HG02798 (cell line): ENCODE data around the gene BEAN1.
"Not testable (repeated sequence)": the region's sequence is repeated elsewhere in the genome, so short reads cannot be mapped to it uniquely, and the experiment has no call there.

ENCODE experiments used
- ATAC-seq: cut with Tn5 transposase; IDR thresholded peaks from one replicate; pipeline ENCODE4 v1.9.1; 2021; ENCODE audit warnings: mild to moderate bottlenecking; ENCODE audit not compliant: unreplicated experiment, poor library complexity

The BEAN1 gene

DNA sequence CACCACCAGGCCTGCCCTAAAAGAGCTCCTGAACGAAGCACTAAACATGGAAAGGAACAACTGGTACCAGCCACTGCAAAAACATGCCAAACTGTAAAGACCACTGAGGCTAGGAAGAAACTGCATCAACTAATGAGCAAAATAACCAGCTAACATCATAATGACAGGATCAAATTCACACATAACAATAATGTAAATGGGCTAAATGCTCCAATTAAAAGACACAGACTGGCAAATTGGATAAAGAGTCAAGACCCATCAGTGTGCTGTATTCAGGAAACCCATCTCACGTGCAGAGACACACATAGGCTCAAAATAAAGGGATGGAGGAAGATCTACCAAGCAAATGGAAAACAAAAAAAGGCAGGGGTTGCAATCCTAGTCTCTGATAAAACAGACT is 70.8 kb downstream of the BEAN1 start:
- not testable (repeated sequence) for ATAC-seq

DNA sequence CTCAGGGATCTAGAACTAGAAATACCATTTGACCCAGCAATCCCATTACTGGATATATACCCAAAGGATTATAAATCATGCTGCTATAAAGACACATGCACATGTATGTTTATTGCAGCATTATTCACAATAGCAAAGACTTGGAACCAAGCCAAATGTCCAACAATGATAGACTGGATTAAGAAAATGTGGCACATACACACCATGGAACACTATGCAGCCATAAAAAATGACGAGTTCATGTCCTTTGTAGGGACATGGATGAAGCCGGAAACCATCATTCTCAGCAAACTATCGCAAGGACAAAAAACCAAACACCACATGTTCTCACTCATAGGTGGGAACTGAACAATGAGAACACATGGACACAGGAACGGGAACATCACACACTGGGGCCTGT is 74.5 kb downstream of the BEAN1 start:
- not testable (repeated sequence) for ATAC-seq

DNA sequence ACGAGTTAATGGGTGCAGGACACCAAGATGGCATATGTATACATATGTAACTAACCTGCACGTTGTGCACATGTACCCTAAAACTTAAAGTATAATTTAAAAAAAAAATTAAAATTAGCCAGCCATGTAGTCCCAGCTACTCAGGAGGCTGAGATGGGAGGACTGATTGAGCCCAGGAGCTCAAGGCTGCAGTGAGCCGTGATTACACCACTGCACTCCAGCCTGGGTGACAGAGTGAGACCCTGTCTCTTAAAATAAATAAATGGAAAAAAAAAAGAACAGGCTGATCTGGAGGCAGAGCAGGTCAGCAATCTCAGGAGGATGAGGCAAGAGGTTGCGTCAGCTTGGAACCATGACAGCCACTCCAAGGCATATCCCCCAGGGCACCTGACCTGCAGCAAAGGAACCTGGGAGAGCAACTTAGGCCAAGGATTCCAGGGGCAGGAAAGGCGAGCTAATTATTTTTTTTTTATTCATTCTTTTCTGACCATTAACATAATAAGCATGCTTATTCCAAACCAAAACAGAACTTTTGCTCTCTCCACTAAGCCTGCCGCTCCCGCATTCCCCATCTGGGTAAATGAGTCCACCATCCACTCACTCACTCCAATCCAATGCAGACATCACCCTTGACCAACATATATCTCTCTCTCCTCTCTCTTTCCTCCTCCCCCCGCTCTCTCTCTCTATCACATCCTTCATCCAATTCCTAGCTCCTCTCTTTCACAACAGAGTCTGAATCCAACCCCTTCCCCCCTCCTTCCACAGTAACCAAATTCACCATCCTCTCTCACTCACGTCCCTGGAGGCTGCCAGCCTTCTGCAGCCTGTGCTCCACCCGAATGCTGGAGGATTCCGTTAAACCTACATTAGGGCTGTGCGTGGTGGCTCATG is 75.2 kb downstream of the BEAN1 start:
- ATAC-seq: no peak

DNA sequence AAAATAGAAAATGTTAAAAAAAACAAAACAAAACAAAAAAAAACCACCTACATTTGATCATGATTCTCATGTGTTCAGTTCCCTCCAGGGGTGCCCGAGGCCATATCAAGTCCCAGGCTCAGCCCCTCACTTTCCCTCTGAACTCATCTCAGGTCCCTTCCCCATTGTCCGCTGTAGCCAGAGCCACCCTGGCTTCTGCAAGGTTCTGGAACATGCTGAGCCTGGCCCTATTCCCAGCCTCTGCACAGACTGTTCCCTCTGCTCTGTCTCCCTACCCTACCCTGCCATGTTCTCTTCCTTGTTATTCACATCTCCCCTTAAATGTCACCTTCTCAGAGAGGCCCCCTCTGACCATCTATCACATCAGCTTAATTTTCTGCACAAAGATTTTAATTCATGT is 75.9 kb downstream of the BEAN1 start:
- ATAC-seq: no peak

DNA sequence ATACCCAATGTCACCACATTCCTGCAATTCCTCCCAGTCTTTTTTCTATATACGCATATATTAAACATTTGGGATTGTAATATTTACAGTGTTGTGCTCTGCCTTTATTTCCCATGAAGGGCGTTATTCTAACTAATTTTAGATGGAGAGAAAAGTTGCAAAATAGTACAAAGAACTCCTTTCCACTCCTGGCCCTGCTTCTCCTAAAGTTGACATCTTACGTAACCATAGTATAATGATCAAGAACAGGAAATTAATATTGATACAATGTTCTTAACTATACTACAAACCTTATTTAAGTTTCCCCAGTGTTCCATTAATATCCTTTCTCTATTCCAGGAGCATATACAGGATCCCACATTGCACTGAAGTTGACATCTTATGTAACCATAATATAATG is 76.5 kb downstream of the BEAN1 start:
- ATAC-seq: no peak

DNA sequence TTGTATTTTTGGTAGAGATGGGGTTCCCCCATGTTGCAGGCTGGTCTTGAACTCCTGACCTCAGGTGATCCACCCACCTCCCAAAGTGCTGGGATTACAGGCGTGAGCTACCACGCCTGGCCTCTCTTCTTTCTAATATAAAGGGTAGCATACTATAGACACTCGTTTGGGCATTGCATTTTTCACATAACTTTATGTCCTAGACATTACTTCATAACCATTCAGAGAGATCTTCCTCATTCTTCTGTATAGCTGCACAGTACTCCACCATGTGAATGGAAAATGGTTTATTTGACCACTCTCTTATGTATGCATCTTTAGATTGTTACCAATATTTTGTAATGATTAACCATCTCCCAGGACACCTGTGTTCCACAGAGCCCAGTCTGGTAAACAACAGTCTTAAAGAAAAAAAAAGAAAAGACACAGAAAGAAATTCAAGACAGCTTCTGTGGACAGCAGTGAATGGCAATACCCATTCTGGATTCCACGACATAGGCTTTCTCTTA is 80.7 kb downstream of the BEAN1 start:
- no peak for ATAC-seq

DNA sequence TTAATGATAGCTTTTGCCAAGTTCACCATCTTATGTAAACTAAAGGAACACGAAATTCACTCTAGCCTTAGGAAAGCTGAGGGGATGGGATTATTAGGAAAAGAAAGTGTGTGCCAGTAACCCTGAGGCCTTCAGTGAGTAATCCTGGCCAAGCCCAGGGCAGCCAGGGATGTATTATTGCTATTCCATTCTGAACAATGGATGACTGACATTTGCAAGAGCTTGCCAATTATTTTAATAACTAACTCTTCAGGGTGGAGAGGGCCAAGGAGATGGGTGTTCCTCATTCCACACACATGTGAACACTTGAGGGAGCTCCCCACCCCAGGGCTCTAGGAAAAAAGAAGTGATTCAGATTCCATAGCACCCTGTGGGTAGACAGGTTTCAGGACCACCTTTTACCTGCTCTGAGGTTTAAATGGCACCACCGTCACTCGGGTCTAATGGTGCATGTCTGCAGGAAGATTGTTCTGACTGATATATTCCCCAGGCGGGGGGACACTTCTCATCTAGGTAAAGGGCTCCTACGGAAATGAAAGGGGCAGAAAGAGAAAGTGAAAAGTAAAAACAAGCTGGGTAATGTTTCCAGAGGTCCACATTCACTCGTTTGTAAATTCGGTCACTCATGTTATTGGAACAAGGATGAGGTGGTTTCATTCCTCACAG is 81.3 kb downstream of the BEAN1 start:
- no peak for ATAC-seq

DNA sequence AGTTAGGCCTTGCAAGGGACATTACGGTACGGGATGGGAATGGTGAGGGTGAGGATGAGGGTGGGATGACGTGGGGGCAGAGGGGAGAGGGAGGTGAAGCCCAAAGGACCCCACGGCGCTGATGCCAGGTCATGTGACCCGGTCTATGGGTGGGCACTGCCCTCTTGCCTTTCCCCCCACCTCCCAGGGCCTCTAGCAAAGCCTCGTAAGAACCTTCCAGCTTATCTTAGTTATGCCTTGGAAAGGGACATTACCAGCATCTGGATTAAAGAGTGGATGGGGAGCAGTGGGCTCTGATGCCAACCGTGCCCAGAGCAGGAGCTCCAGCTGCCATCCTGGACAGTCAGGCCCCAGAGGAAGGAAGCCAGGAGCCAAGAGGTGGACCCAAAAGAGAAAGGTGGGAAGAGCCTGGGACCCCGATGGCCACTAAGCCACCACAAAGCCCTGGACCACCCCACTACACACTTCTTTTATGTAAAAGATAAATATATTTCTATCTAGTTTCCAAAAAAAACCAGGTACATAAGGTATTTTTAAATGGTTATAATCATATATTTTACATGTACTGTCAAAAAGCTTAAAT is 81.9 kb downstream of the BEAN1 start:
- ATAC-seq: no peak

DNA sequence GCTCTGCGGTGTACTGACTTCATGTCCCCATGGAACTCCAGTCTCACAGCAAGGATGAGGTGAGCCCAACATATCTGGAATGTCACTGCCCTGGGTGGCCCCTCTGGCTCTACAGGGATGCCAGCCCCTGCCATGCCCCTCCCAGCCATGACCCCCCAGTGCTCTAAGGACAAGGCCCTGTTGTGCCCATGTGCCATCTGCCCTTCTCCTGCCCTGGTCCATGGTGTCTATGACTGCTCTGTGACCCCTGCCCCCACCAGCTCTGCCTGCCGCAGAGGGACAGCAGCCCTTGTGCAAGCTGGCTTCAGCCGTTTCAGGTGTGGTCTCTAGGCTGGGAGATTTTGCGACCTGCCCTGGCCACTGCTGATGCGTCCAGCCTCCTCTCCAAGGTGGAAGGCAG is 82.5 kb downstream of the BEAN1 start:
- ATAC-seq: no peak

DNA sequence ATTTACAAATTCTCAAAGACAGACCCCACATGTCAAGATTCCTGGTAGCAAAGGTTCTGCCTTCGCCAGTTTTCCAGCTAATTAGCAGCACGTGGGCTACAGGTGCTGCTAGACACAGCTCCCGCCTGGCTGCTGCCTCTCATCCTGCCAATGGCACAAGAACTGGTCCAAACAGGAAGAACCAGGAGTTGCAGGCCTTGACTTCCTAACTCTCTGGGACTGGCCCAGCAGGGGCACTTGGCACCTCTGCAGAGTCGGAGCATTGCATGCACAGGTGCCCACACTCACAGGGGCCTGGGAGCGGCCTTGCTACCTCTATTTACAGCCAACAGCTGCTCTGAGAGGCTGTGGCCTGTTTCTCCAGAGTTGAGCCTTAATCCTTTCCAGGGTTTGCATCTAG is 83.2 kb downstream of the BEAN1 start:
- no peak for ATAC-seq

DNA sequence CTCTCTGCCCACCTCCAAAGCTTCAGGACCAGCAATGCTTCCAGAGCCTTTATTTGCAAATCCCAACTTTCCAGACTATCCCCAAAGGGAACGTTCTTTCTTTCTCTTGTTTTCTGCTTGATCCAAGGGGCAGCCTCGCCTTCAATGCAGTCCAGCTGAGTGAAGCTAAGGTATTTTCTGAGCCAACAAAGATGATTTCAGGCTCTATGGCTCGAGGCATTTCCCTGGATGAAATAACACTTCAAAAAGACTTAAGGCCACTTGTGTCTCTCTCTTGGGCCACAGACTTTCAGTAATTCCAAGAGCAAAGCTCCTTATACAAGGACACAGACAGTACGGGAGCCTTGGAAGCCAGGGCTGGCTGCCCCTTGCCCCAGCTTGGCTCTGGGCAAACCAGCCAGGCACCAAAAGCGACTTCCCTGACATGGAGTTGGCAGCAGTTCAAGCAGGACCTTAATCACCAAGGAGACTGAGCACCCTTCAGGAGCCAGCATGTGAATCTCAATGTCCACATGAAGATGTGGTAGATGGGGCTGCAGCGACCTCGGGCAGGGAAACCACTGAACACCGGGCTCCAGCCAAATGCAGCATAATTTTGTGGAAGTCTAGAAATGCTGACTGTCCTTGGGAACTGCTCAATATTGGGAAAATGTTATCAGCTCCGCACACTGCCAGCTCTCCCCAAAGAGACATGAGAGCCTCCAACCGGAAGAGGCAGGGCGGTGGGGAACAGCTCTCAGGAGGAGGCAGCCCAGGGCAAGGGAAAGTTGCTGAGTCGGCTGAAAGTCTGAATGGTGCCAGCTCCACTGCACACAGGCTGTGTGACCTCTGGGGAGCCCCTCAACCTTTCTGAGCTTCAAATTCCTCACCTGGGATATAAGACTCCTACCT is 83.9 kb downstream of the BEAN1 start:
- ATAC-seq: no peak

DNA sequence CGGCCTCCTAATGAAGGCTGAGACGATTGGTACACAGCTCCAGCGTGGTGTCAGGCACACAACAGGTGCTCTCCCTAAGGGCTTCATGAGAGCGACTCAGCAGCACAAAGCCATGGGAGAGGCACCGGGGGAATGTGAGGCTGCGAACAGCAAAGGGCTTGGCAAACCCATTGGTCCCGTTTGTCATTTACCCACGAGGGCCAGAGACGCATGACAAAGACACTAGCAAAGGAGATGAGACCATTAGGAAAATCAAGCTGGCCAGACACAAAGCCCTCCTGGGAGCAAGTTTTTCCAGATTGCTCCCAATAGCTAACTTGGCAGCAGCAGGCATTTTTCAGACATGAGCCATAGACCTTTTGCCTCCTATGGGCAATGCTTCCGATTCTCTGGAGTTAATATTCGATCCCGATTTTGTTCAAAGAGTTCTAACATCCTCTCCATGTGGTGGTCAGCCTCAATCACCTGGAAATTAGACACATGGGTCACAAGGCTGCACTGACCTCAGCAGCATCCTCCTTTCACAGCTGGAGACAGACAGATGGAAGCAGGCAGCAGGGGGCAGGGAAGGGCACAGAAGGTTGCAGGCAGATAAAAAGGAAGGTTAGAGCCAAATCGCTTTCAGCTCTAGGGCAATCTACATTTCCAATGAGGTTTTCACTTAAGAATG is 84.6 kb downstream of the BEAN1 start:
- ATAC-seq: no peak

DNA sequence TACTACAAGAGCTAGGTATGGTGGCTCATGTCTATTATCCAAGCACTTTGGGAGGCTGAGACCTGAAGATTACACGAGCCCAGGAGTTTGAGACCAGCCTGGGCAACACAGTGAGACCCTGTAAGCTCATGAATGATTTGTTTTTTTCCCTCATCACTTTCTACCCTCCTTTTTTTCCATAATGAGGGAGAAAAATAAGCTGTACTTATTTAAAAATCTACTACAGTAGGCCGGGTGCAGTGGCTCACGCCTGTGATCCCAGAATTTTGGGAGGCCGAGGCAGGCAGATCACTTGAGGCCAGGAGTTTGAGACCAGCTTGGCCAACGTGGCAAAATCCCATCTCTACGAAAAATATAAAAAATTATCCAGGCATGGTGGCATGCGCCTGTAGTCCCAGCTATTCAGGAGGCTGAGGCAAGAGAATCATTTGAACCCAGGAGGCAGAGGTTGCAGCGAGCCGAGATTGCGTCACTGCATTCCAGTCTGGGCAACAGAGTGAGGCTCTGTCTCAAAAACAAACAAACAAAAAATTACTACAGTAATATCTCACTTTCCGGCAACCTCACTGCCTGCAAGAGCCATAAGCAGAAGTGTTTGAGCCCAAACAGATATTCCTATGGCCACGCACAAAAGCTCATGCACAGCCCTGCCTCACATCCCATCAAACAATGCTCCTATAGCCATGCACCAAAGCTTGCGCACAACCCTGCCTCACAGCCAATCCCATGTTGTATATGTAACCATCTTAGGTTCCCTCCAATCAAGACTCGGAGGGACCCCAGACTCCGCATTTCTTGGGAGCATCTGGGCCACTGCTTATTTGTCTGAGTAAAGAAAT is 85.4 kb downstream of the BEAN1 start:
- no peak for ATAC-seq

DNA sequence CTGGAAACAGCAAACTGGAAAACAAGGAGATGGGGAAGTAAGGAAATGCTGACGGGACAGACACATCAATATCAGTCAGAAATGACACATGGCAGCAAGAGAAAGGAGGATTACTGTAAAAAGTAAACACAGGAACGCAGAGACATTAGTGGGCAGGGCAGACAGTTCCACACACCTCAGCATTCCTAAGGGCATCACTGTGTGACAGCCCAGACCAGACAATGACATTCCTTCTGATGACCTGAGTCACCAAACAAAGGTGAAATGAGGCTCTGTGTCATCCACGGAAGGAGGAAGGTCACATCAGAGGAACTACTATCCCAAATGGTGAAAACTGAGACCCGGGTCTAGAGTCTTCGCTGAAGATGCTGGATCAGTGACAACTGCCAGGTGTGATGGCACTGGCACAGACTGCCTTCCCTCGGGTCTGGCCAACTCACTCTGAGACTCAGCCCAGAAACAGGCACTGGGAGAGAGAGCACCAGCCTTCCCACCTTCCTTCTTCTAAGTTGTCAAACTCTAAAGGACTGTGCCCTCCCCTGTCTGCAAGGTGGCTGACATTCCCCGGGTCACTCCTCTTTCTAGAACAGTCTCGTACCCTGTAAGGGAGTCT is 86.1 kb downstream of the BEAN1 start:
- ATAC-seq: no peak

DNA sequence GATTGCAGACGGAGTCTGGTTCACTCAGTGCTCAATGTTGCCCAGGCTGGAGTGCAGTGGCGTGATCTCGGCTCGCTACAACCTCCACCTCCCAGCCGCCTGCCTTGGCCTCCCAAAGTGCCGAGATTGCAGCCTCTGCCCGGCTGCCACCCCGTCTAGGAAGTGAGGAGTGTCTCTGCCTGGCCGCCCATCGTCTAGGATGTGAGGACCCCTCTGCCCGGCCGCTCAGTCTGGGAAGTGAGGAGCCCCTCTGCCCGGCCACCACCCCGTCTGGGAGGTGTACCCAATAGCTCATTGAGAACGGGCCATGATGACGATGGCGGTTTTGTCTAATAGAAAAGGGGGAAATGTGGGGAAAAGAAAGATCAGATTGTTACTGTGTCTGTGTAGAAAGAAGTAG is 87.3 kb downstream of the BEAN1 start:
- ATAC-seq: not testable (repeated sequence)

DNA sequence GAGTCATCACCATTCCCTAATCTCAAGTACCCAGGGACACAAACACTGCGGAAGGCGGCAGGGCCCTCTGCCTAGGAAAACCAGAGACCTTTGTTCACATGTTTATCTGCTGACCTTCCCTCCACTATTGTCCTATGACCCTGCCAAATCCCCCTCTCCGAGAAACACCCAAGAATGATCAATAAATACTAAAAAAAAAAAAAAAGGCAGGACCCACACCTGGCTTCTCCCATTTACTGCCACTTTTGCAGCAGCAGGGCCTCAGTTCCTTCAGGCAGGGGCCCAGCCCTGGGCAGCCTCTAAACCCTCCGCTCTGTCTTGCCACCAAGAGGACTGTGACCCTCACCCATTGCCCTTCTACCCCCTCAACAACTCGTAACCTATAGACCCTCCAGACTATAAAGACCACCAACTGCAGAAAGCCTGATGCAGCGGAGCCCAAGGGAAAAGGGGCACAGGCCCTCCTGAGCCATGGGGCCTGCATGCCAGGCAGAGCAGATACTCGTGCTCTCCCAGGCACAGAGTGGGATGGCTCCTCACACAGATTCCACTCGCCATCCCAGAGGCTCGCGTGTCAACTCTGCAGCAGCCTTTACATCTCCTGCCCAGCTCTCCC is 88.0 kb downstream of the BEAN1 start:
- not testable (repeated sequence) for ATAC-seq

DNA sequence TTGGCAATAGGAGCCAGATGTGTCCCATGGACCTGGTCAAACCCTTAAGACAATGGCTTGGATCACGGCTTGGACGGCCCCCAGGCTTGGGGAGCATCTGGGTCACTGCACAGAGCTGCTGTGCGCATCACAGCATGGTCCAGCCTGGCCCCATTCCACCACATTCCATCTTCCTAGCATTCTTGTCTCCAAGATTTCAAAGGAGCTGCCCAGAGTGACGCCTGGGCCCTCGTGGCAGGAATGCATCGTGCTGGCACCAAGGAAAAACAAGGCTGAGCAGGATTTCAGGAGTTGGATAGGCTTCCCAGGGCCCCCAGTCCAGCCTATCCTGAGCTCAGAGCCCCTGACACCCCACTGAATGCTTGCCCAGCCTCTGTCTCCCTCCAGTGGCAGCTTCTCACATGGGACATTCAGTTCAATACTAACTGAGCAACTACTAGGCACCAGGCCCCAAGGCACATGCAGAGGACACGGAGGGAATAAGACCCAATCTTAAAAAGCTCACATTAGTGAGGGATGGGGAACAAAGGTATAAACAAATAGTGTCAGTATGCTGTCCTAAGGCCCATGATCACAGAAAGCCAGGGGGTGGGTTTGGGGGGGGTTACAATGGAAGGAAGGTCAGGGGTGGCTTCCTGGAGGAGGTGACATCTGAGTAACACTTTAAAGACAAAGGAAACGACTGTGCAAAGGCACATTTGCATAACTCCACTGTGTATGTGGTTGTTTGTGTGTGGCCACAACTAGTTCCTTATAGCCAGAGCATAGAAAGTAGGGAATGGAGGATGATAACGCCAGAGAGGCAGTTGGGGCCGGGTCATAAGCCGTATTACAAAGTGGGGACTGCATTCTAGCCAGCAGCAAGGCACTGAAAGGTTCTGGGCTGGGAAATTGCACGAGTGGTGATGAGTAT is 88.8 kb downstream of the BEAN1 start:
- ATAC-seq: no peak
